Stomach (tissue), 4 donors: ENCODE results near the gene ALDH18A1.

Experiments
- EP300 ChIP-seq: sonication (generic); formaldehyde crosslinking; IDR thresholded peaks from one replicate; pipeline ENCODE4 v1.6.1; 2017; ENCODE audit warnings: antibody characterized with exemption
- POLR2AphosphoS5 ChIP-seq, 3 donors: sonication (generic); formaldehyde crosslinking; IDR thresholded peaks; one replicate each; pipeline ENCODE4 v1.6.1; 2016; ENCODE audit warnings: antibody characterized with exemption in 3 of 3
- TF ChIP-seq, protein P1 (sequence below), 7 experiments: fragments of 450-650 bp in 4 of 7; fragments of 200-600 bp in 3 of 7; sonication (generic) in 3 of 7; IDR thresholded peaks; one replicate each; pipeline ENCODE4 v1.5.1; 2016 to 2019; ENCODE audit warnings: antibody characterized with exemption in 7 of 7, control low read depth in 2 of 7, mild to moderate bottlenecking in 1 of 7

DNA sequence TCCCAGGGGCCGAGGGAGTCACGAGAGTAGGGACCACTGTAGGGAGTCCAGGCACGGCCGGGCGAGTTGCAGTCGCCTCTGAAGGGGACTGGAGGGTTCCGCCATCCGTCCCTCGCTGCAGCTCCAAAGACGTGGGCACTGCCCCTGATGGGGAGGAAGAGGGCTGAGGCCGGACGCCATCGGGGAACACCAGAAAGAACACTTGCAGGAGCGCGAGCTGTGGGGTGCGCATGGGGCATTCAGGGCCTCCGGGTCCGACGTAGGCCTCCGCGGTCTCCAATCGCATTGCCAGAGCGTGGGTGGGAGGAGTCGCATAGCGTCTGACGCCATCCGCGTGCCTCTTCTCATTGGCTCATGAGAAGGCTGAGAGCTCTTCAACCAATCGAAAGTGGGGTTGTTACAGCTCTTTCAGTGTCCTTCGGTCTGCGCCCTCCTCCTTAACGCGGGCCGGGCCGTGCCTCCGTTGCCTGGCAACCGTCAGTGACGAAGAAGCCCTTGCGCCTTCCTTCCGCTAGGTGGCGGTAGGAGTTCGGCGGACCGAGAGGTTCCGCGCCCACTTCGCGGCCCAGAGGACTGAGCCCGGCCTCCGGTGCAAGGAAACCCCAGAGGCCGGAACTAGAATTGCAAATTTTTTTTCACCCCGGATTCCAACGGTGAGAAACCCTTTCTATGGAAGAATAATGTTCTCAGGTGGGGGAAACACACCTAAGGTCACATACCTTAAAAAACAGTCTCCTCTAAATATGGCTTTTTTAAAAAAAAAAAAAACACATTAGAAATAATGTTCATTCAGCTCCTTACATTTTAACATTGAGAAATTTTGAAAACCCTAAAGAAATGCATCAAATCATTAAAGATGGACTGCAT lies 37.4 kb upstream of the ALDH18A1 start, which contains the start of gene TCTN3:
- TF ChIP-seq, protein P1, sequence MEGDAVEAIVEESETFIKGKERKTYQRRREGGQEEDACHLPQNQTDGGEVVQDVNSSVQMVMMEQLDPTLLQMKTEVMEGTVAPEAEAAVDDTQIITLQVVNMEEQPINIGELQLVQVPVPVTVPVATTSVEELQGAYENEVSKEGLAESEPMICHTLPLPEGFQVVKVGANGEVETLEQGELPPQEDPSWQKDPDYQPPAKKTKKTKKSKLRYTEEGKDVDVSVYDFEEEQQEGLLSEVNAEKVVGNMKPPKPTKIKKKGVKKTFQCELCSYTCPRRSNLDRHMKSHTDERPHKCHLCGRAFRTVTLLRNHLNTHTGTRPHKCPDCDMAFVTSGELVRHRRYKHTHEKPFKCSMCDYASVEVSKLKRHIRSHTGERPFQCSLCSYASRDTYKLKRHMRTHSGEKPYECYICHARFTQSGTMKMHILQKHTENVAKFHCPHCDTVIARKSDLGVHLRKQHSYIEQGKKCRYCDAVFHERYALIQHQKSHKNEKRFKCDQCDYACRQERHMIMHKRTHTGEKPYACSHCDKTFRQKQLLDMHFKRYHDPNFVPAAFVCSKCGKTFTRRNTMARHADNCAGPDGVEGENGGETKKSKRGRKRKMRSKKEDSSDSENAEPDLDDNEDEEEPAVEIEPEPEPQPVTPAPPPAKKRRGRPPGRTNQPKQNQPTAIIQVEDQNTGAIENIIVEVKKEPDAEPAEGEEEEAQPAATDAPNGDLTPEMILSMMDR (IDR thresholded peaks at IDR 0.05) = peak in 6 of 7 experiments; percentile 93 to 100 (median 99)
- TF ChIP-seq EP300 = no peak
- peak; percentile 70 to 82 (median 78) for TF ChIP-seq POLR2AphosphoS5 (IDR thresholded peaks at IDR 0.05)
